Ramos (cell line): Measurements from ENCODE around the gene PIGA.
"Not testable (repeated sequence)": the region's sequence is repeated elsewhere in the genome, so short reads cannot be mapped to it uniquely, and the experiment has no call there.

Source experiments
- in situ Hi-C: fragments of 300-500 bp; cut with MboI; formaldehyde crosslinking; loops from one replicate; pipeline ENCODE4 v1.14.3; 2022; ENCODE audit warnings: low sequenced_read_pairs; ENCODE audit not compliant: unreplicated experiment

PIGA gene

GRCh38 chrX:15322472-15322871 lies 12.9 kb downstream of the PIGA start:
- in situ Hi-C loops: no loop called here

GRCh38 chrX:15322072-15322471 lies 13.3 kb downstream of the PIGA start:
- in situ Hi-C loops: no loop called here

- in situ Hi-C loops: no loop called here
These were observed 13.9 kb downstream of the PIGA start for GRCh38 chrX:15321447-15321846.

GRCh38 chrX:15320297-15320696 lies 15.0 kb downstream of the PIGA start:
- in situ Hi-C loops: no loop called here

- in situ Hi-C loops: no loop called here
These were observed 16.2 kb downstream of the PIGA start for GRCh38 chrX:15319075-15319474.

- in situ Hi-C loops: no loop called here
These were observed 19.8 kb downstream of the PIGA start, which contains the start of gene ASB11 for GRCh38 chrX:15315509-15315908. Gene ASB11, minus strand, starts transcription at chrX:15315640. Its CDS starts 35 bp downstream, at chrX:15315605.

- in situ Hi-C loops: no loop called here
These were observed 20.9 kb downstream of the PIGA start for GRCh38 chrX:15314472-15314871.

GRCh38 chrX:15311119-15311518 lies 24.2 kb downstream of the PIGA start:
- in situ Hi-C loops: no loop called here

GRCh38 chrX:15310117-15310516 lies 25.2 kb downstream of the PIGA start:
- in situ Hi-C loops: no loop called here

- in situ Hi-C loops: not testable (repeated sequence)
These were observed 29.4 kb downstream of the PIGA start for GRCh38 chrX:15305899-15306298.

GRCh38 chrX:15301924-15302323 lies 33.4 kb downstream of the PIGA start:
- in situ Hi-C loops: no loop called here

GRCh38 chrX:15299941-15300851 lies 35.1 kb downstream of the PIGA start:
- in situ Hi-C loops: no loop called here

- in situ Hi-C loops: no loop called here
These were observed 36.5 kb downstream of the PIGA start for GRCh38 chrX:15298780-15299179.

GRCh38 chrX:15298201-15298600 lies 37.1 kb downstream of the PIGA start:
- in situ Hi-C loops: no loop called here

- in situ Hi-C loops: no loop called here
These were observed 41.9 kb downstream of the PIGA start for GRCh38 chrX:15293451-15293850.

- in situ Hi-C loops: no loop called here
These were observed 42.5 kb downstream of the PIGA start for GRCh38 chrX:15292861-15293260.

GRCh38 chrX:15277604-15278003 lies 57.7 kb downstream of the PIGA start:
- in situ Hi-C loops: no loop called here

- in situ Hi-C loops: no loop called here
These were observed 60.4 kb downstream of the PIGA start for GRCh38 chrX:15274946-15275345.

- in situ Hi-C loops: not testable (repeated sequence)
These were observed 62.0 kb downstream of the PIGA start for GRCh38 chrX:15273275-15273674.

- in situ Hi-C loops: no loop called here
These were observed 63.6 kb downstream of the PIGA start for GRCh38 chrX:15271757-15272156.

- in situ Hi-C loops: no loop called here
These were observed 65.5 kb downstream of the PIGA start, which contains the start of gene ASB9 for GRCh38 chrX:15269618-15270521. Gene ASB9, minus strand, starts transcription at chrX:15270083. Its CDS starts 209 bp downstream, at chrX:15269874.
